Fibroblast of villous mesenchyme (primary cell): ENCODE measurements around the gene ARMH1. TPM values are rescaled to one million over a fixed set of nuclear protein-coding genes. Genes with fewer than 3 reads are reported as not detected.

Experiments
- DNase-seq: peaks from one replicate; pipeline ENCODE4 v3.0.0-alpha.2; 2010; ENCODE audit warnings: low read depth
- H3K4me3 ChIP-seq: 2 replicates; pipeline ENCODE4 v1.5.1; 2011; ENCODE audit warnings: low read depth, mild to moderate bottlenecking, low read length
- total RNA-seq: library from RNA; depleted of rRNA; stranded (reverse); fragments of >200 nt; gene quantifications from 2 replicates; pipeline ENCODE4 v1.2.3, GENCODE V29; 2012
- TF ChIP-seq, protein P1 (sequence below): IDR thresholded peaks from 2 replicates; pipeline ENCODE4 v1.5.1; 2012; ENCODE audit warnings: low read depth, mild to moderate bottlenecking, low read length; ENCODE audit not compliant: insufficient read depth

Gene ARMH1
- total RNA-seq, 1 donor: 0.43 TPM

DNA sequence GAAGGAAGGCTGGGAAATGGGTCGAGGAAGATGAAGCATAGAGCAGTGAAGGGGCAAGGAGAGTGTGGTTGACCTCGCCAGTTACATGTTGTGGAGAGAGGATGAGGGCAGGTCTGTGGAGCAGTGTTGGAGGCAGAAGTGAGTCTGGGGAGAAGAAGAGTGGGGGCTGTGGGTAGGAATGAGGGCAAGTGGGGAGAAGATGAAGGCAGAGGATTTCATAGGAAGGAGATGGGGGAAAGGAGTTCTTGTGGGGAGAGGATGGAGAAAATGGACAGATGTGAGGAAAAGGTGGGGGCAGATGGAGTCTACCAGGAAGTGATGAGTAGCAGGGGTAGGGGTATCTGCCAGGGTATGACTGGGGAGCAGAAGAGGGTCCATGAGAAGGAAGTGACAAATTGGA lies 3.6 kb downstream of the ARMH1 start:
- no peak for DNase-seq
- TF ChIP-seq, protein P1, sequence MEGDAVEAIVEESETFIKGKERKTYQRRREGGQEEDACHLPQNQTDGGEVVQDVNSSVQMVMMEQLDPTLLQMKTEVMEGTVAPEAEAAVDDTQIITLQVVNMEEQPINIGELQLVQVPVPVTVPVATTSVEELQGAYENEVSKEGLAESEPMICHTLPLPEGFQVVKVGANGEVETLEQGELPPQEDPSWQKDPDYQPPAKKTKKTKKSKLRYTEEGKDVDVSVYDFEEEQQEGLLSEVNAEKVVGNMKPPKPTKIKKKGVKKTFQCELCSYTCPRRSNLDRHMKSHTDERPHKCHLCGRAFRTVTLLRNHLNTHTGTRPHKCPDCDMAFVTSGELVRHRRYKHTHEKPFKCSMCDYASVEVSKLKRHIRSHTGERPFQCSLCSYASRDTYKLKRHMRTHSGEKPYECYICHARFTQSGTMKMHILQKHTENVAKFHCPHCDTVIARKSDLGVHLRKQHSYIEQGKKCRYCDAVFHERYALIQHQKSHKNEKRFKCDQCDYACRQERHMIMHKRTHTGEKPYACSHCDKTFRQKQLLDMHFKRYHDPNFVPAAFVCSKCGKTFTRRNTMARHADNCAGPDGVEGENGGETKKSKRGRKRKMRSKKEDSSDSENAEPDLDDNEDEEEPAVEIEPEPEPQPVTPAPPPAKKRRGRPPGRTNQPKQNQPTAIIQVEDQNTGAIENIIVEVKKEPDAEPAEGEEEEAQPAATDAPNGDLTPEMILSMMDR: no peak
- no peak overlapping the region for H3K4me3 ChIP-seq

DNA sequence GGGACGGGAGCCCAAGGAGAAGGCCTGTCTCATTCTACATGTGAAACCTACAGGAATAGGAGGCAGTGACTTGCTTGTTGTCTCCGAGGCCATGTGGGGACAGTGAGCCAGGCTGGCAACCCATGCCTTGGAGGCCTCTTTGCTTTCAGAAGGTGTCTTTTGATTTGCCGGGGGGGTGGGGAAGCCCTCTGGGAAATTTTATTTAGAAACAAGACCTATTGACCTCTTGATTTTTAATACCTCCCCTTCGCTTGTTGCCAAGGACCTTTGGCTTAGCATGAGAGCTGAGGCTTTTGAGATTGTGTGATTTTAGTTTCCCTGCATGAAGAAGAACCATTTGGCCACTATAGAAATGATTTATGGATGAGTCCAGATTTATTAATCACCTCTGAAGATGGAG lies 4.1 kb downstream of the ARMH1 start:
- DNase-seq: no peak
- TF ChIP-seq, protein P1: no peak

DNA sequence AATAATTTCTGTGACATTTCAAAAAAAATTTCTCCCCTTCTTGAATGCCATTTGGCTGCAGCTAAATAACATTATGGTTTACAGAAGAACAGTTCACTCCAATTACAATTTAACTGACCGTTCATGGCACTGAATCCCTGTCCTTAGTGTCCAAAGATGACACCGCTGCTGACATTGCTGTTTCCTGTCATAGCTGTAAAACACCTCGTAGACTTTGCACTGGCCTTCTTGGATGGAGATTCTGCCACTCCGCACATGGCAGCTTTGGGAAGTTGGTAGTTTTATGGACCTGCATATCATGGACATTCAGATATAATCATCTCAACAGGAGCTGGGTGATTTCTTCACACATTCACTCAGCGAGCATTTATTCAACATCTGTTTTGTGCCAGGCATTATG lies 5.0 kb downstream of the ARMH1 start:
- no peak for DNase-seq

More for the DNA sequence above, 4.1 kb downstream of the ARMH1 start:
- no peak overlapping the region for H3K4me3 ChIP-seq

DNA sequence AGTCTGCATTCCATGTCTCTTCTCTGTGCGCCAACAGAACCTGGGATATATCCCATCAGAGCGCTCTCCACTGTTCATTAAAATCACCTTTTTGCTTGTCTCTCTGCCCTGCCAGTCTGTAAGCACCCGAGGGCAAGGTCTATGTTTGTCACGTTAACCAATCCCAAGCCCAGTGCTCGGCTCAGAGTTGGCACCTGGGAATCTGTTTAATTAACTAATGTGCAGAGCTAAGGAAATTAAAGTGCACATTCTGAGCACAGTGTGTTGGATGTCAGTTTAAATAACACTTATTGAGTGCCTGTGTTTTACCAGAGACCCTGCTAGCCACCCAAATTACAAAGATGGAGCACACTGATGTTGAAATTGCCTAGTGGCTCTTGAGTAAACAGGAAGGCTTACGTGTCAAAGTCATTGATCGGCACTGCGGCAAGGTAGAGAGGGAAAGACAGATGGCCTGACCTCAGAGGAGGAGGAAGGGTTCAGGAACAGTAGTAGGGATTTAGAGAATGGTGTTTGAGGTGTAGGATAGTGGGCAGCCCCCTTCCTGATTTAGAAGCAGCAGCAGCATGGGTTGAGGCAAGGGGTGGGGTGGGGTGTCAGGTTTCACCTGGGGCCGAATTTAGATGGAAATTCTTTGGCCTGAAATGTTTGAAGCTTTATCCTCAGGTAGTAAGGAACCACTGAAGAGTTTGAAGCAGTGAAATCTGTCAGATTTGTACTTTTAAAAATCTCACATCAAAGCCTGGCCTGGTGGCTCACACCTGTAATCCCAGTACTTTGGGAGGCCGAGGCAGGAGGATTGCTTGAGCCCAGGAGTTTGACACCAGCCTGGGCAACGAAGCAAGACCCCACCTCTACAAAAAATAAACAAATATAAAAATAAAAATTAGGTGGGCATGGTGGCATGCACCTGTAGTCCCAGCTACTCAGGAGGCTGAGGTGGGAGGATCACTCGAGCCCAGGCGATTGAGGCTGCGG lies 7.7 kb downstream of the ARMH1 start:
- DNase-seq: no peak
- TF ChIP-seq, protein P1: no peak
- H3K4me3 ChIP-seq: no peak overlapping the region

More for the DNA sequence above, 5.0 kb downstream of the ARMH1 start:
- H3K4me3 ChIP-seq: no peak overlapping the region
- TF ChIP-seq, protein P1: no peak

DNA sequence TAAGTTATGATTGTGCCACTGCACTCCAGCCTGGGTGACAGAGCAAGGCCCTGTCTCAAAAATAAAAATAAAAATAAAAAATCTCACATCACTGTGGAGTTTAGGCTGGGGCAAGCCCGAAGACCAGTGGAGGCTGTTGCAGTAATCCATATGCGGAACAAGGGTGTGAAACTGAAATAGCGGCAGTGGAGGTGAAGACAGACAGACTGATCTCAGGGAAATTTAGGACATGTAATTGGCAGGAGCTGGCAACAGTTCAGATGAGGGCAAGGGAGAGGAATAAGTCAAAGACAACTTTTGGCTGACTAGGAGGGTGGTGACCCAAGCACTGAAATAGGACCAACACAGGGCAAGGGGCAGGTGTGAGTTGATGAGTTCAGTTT lies 8.4 kb downstream of the ARMH1 start:
- DNase-seq: no peak
- TF ChIP-seq, protein P1: no peak
- H3K4me3 ChIP-seq: no peak overlapping the region

DNA sequence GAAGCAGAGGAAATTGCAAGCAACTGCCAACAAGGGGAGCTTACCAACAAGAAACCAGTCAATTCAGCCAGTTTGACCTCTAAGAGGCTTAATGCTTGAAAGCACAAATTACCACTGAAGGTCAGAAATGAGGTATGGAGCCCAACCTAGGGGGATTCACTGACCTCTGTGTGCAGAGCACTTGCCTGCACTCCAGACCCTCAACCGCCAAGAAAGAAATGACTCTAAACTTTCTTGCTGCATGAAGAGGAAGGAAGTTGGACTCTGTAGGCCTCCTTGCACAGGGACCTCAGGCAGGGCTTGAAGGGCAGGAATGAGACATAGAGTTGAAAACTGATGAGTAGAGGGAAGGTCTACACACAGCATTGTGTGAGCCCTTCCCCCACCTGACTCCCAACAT lies 10.0 kb downstream of the ARMH1 start:
- DNase-seq: no peak
- TF ChIP-seq, protein P1: no peak
- no peak overlapping the region for H3K4me3 ChIP-seq
